Measurements from ENCODE around the gene SCAF1.
"Not testable (repeated sequence)": the region's sequence is repeated elsewhere in the genome, so short reads cannot be mapped to it uniquely, and the experiment has no call there.

The SCAF1 gene

DNA sequence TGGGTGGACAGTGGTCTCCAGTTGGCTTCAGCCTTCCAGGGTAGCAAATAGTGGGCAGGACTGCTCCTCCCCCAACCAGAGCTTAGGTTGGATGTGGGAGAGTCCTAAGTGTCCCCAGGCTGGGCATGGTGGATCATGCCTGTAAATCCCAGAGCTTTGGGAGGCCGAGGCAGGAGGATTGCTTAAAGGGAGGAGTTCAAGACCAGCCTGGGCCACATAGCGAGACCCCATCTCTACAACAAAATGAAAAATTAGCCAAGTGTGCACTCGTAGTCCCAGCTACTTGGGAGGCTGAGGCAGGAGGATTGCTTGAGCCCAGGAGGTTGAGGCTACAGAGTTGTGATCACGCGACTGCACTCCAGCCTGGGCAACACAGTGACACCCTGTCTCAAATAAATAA is 9.4 kb upstream of the SCAF1 start:
- DNase-seq (ENCODE audit: low read depth) = no peak
- no peak overlapping the region for H3K4me3 ChIP-seq (ENCODE audit: low read length)
- no peak for TF ChIP-seq CTCF (conservative IDR thresholded peaks at IDR 0.05; ENCODE audit: low read depth, low read length)

DNA sequence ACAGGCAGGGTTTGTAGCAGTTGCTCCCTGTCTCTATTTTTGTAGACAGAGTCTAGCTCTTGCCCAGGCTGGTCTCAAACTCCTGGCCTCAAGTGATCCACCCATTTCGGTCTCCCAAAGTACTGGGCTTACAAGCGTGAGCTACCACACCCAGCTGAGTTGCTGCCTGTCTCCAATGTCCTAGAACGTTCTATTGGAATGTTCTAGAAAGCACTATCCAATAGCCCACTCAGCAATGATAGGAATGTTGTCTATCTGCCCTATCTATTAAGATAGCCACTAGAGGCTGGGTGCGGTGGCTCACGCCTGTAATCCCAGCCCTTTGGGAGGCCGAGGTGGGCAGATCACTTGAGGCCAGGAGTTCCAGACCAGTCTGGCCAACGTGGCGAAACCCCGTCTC is 8.7 kb upstream of the SCAF1 start:
- DNase-seq (ENCODE audit: low read depth); H3K4me3 ChIP-seq (ENCODE audit: low read length): not testable (repeated sequence)

- DNase-seq (ENCODE audit: low read depth) = no peak
- no peak overlapping the region for H3K4me3 ChIP-seq (ENCODE audit: low read length)
- TF ChIP-seq CTCF (conservative IDR thresholded peaks at IDR 0.05; ENCODE audit: low read depth, low read length) = peak; percentile 21
Measured at GRCh38 chr19:49635530-49636232, 6.3 kb upstream of the SCAF1 start.

DNA sequence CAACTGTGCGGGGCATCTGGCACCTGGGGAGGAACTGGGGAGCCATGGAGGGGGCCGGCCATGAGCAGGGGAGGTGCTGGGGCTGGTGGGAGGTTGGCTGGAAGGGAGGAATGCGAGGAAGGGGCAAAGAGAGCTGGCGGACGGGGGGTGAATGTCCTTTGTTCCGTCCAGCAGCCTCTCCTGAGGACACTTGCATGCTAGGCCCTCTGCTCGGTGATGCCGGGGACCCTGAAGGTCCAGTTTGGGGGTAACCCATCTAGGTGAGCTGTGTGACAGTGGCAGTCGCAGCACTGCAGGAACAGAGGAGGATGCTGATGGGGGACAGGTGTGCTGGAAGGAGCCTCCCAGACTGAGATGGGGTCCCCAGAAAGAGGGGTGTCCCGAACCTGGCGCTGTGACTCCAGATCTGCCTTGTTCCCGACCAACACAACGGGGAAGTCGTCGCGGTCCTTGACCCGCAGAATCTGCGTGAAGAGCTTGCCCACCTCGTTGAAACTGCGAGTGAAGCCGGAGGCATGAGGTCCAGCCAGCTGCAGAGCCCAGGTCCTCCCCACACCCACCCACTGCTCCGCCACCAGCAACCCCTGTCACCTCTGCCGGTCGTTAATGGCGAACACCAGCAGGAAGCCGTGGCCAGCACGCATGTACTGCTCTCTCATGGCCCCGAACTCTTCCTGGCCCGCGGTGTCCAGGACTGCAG is 5.6 kb upstream of the SCAF1 start:
- no peak for TF ChIP-seq CTCF (conservative IDR thresholded peaks at IDR 0.05; ENCODE audit: low read depth, low read length)
- DNase-seq (ENCODE audit: low read depth) = no peak
- no peak overlapping the region for H3K4me3 ChIP-seq (ENCODE audit: low read length)

- no peak for TF ChIP-seq CTCF (conservative IDR thresholded peaks at IDR 0.05; ENCODE audit: low read depth, low read length)
- peak overlapping the region; percentile 14 for H3K4me3 ChIP-seq (ENCODE audit: low read length)
Measured at GRCh38 chr19:49637821-49638738, 3.9 kb upstream of the SCAF1 start.

DNA sequence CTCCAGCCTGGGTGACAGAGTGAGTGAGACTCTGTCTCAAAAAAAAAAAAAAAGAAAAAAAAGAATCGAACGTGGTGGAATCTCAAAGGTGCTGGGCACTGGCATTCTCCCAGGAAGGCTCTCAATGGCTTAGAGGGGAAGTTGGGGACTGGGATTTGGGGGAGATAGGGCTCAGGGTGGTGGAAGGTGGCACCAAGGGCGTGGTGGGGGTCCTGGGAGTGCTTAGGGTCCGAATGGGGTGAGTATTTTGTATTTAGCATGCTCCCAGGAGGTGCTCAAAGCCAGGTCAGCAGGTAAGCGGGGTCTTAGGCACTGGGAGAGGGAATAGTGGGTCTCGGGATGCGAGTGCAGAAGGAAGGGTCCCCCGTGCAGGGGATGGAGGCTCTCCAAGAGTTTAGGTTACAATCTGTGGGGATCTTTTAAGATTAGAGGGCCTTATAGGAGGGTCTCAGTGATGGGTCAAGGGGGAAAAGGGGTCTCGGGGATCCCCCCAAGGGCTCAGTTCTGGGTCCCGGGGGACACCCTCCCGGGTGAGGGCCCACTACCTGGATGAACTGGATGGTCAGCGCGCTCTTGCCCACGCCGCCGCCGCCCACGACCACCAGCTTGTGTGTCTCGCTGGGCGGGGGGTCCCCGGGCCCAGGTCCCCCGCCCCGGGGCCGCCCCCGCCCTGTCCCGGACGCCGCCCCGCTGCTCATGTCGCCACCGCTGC is 2.5 kb upstream of the SCAF1 start:
- TF ChIP-seq CTCF (conservative IDR thresholded peaks at IDR 0.05; ENCODE audit: low read depth, low read length) = no peak
- no peak for DNase-seq (ENCODE audit: low read depth)
- peak overlapping the region; percentile 63 for H3K4me3 ChIP-seq (ENCODE audit: low read length)

More at GRCh38 chr19:49637821-49638738, 3.9 kb upstream of the SCAF1 start:
- DNase-seq (ENCODE audit: low read depth) = no peak
